OCI-LY3 (cell line): ENCODE measurements around the gene PIGC.
"Not testable (repeated sequence)": the region's sequence is repeated elsewhere in the genome, so short reads cannot be mapped to it uniquely, and the experiment has no call there.

Experiments used
- H2AFZ ChIP-seq: fragments of 200-600, 300-600 bp; shearing (Covaris generic); 2 replicates; pipeline ENCODE4 v1.6.0; 2014; ENCODE audit warnings: antibody characterized with exemption, low read depth, low read length
- H3K27ac ChIP-seq: fragments of 200-600, 300-600 bp; sonication (generic); 2 replicates; pipeline ENCODE4 v1.5.1; 2014; ENCODE audit warnings: mild to moderate bottlenecking, low read length, moderate library complexity, mixed read lengths
- H3K27me3 ChIP-seq: fragments of 200-600, 300-600 bp; sonication (generic); 2 replicates; pipeline ENCODE4 v1.6.1; 2014; ENCODE audit warnings: low read depth, low read length, mixed read lengths
- H3K36me3 ChIP-seq: fragments of 200-600, 300-600 bp; sonication (generic); replicated peaks from 2 replicates; pipeline ENCODE3; 2014; ENCODE audit warnings: low read depth, low read length, mixed read lengths
- H3K4me1 ChIP-seq: fragments of 300-600, 200-600 bp; sonication (generic); 2 replicates; pipeline ENCODE4 v1.6.1; 2014; ENCODE audit warnings: low read length, mixed read lengths
- H3K4me2 ChIP-seq: fragments of 200-600, 300-600 bp; sonication (generic); 2 replicates; pipeline ENCODE4 v1.6.1; 2014; ENCODE audit warnings: low read length, mixed read lengths
- H3K4me3 ChIP-seq: fragments of 300-600, 200-600 bp; sonication (generic); 2 replicates; pipeline ENCODE4 v1.5.1; 2014; ENCODE audit warnings: antibody characterized with exemption, mild to moderate bottlenecking, low read length, moderate library complexity
- H3K79me2 ChIP-seq: fragments of 300-600, 200-600 bp; shearing (Covaris generic); 2 replicates; pipeline ENCODE4 v1.6.1; 2014; ENCODE audit warnings: mild to moderate bottlenecking, low read length, mixed read lengths
- H3K9ac ChIP-seq: fragments of 300-600, 200-600 bp; shearing (Covaris generic); 2 replicates; pipeline ENCODE4 v1.6.0; 2014; ENCODE audit warnings: mild to moderate bottlenecking, low read length, moderate library complexity
- H3K9me3 ChIP-seq: fragments of 200-600, 300-600 bp; shearing (Covaris generic); 2 replicates; pipeline ENCODE4 v1.6.1; 2014; ENCODE audit warnings: low read length, mixed read lengths; ENCODE audit not compliant: insufficient read depth
- H4K20me1 ChIP-seq: fragments of 200-600, 300-600 bp; sonication (generic); 2 replicates; pipeline ENCODE4 v1.6.1; 2016; ENCODE audit warnings: low read length, mixed read lengths; ENCODE audit not compliant: insufficient read depth
- CTCF ChIP-seq: fragments of 200-600, 300-600 bp; sonication (generic); IDR thresholded peaks from 2 replicates; pipeline ENCODE4 v1.5.1; 2014; ENCODE audit warnings: antibody characterized with exemption, low read length, low read depth
- EZH2phosphoT487 ChIP-seq: fragments of 200-600 bp; shearing (Covaris generic); IDR thresholded peaks from 2 replicates; pipeline ENCODE4 v1.6.1; 2018; ENCODE audit warnings: antibody characterized with exemption, mixed run types, low read depth

The PIGC gene

GRCh38 chr1:172442404-172442803, 1.5 kb downstream of the PIGC start:
- H3K9ac ChIP-seq, result no peak overlapping the region
- H2AFZ ChIP-seq, result no peak overlapping the region
- peaks cover 14% of the 10 kb centered on the region for H3K4me1 ChIP-seq
- H3K36me3 ChIP-seq, result peaks cover 19% of the 10 kb centered on the region
- no peaks in the 10 kb centered on the region for H4K20me1 ChIP-seq
- H3K4me3 ChIP-seq, result no peak overlapping the region
- H3K4me2 ChIP-seq, result peak overlapping the region; percentile 67; the same call in 1 of the 2 replicates
- peaks cover 29% of the 10 kb centered on the region for H3K79me2 ChIP-seq
- H3K27me3 ChIP-seq, result no peaks in the 10 kb centered on the region
- no peaks in the 10 kb centered on the region for H3K9me3 ChIP-seq
- no peak overlapping the region for H3K27ac ChIP-seq
- no peak for TF ChIP-seq EZH2phosphoT487
- TF ChIP-seq CTCF, result no peak

GRCh38 chr1:172437183-172437582, 6.7 kb downstream of the PIGC start:
- not testable (repeated sequence) for H2AFZ ChIP-seq, H3K4me3 ChIP-seq, H3K4me2 ChIP-seq, H3K27ac ChIP-seq, H3K9ac ChIP-seq, H3K4me1 ChIP-seq, H4K20me1 ChIP-seq, H3K27me3 ChIP-seq, H3K9me3 ChIP-seq
- Histone ChIP-seq H3K79me2 (peaks cover 12% of the 10 kb centered on the region), H3K36me3 (peaks cover 18% of the 10 kb centered on the region)

- H3K4me1 ChIP-seq, result peaks cover 7% of the 10 kb centered on the region
- H3K27me3 ChIP-seq, result no peaks in the 10 kb centered on the region
- no peak overlapping the region for H2AFZ ChIP-seq
- TF ChIP-seq CTCF, result no peak
- TF ChIP-seq EZH2phosphoT487, result no peak
- H3K9ac ChIP-seq, result no peak overlapping the region
- H3K4me2 ChIP-seq, result no peak overlapping the region
- no peaks in the 10 kb centered on the region for H3K9me3 ChIP-seq
- no peak overlapping the region for H3K27ac ChIP-seq
- no peaks in the 10 kb centered on the region for H4K20me1 ChIP-seq
- no peaks in the 10 kb centered on the region for H3K36me3 ChIP-seq
- no peak overlapping the region for H3K4me3 ChIP-seq
- H3K79me2 ChIP-seq, result no peaks in the 10 kb centered on the region
Observed at GRCh38 chr1:172431721-172432192, 12.1 kb downstream of the PIGC start.

- TF ChIP-seq EZH2phosphoT487 (no peak), CTCF (no peak)
- Histone ChIP-seq H2AFZ (no peak overlapping the region), H3K27ac (no peak overlapping the region), H3K4me1 (peaks cover 7% of the 10 kb centered on the region), H3K9me3 (no peaks in the 10 kb centered on the region), H4K20me1 (no peaks in the 10 kb centered on the region), H3K27me3 (no peaks in the 10 kb centered on the region), H3K79me2 (no peaks in the 10 kb centered on the region), H3K4me2 (no peak overlapping the region), H3K4me3 (no peak overlapping the region), H3K36me3 (no peaks in the 10 kb centered on the region), H3K9ac (no peak overlapping the region)
Observed at GRCh38 chr1:172431204-172431603, 12.7 kb downstream of the PIGC start.

- H4K20me1 ChIP-seq, result no peaks in the 10 kb centered on the region
Observed at GRCh38 chr1:172430128-172430454, 13.8 kb downstream of the PIGC start.

More at GRCh38 chr1:172430128-172430454, 13.8 kb downstream of the PIGC start:
- no peaks in the 10 kb centered on the region for H3K9me3 ChIP-seq
- no peaks in the 10 kb centered on the region for H3K79me2 ChIP-seq
- no peaks in the 10 kb centered on the region for H3K36me3 ChIP-seq
- TF ChIP-seq EZH2phosphoT487, result no peak
- TF ChIP-seq CTCF, result no peak
- H3K4me2 ChIP-seq, result no peak overlapping the region
- H2AFZ ChIP-seq, result no peak overlapping the region
- H3K27me3 ChIP-seq, result no peaks in the 10 kb centered on the region
- H3K4me3 ChIP-seq, result no peak overlapping the region
- H3K9ac ChIP-seq, result no peak overlapping the region
- H3K27ac ChIP-seq, result no peak overlapping the region
- H3K4me1 ChIP-seq, result peaks cover 7% of the 10 kb centered on the region
